T-helper 2 cell treated with Interferon-gamma antibody and Interleukin-4, amounts not matched to agents 100 ng/mL and 5 ng/mL, for 36 hours (primary cell): ENCODE results near the gene CDCA3. TPM values are rescaled to one million over a fixed set of nuclear protein-coding genes. Genes with fewer than 3 reads are reported as not detected.

ENCODE experiments used
- intact Hi-C: fragments of 100-400 bp; cut with micrococcal nuclease; formaldehyde crosslinking; loops from one replicate; pipeline ENCODE4 v1.15.1; 2023
- total RNA-seq: library from RNA; stranded (reverse); gene quantifications from 2 replicates; pipeline ENCODE4 v1.2.3, GENCODE V29; 2022

The CDCA3 gene
- total RNA-seq, 1 donor from 2014 or later: 78.4 TPM

DNA sequence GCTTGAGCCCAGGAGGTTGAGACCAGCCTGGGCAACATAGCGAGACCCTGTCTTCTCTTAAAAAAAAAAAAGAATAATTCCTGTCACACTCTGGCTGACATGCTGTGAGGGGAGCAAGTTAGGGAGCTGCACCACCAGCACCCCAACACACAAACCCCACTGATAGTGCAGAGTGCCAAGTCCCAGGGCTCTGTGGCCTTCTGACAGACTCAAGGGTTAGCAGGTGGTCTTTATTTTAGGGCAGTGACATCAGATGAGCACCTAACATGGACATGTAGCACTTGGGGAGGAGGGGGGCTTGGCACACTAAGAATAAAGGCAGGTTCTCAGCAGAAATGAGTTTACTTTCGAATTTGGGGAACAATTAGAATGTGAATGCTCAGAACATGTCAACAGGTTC lies 7.7 kb upstream of the CDCA3 start:
- intact Hi-C loops: no loop called here

- intact Hi-C loops: no loop called here
Observed at GRCh38 chr12:6855322-6855721, 4.2 kb upstream of the CDCA3 start.

GRCh38 chr12:6854036-6854435 lies 3.0 kb upstream of the CDCA3 start:
- intact Hi-C loops: loop anchor here (5.0 kb wide), 2 partner anchors 287 to 362 kb away; partner anchors contain the start of genes MRPL51, NCAPD2 and NOP2

DNA sequence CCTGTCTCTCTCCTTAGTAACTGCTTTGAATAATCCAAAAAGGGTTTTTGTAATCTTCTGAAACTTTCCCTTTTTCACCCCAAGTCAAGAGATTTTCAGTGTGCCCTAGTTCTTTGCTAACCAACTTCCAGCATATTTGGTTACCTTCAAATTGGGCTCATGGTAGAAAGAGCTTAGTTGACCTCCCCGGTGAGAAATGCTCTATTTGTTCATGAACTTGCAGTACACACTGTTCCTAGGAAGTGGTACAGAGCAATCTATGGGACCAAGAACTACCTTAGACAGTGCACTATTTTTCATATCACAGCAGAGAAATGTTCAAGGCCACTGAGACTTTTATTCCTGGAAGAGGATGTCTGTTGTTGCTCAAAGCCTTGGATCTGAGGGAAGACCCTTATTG lies 2.5 kb upstream of the CDCA3 start:
- intact Hi-C loops: loop anchor here (5.0 kb wide), 2 partner anchors 286 to 361 kb away; partner anchors contain the start of genes MRPL51, NCAPD2 and NOP2

DNA sequence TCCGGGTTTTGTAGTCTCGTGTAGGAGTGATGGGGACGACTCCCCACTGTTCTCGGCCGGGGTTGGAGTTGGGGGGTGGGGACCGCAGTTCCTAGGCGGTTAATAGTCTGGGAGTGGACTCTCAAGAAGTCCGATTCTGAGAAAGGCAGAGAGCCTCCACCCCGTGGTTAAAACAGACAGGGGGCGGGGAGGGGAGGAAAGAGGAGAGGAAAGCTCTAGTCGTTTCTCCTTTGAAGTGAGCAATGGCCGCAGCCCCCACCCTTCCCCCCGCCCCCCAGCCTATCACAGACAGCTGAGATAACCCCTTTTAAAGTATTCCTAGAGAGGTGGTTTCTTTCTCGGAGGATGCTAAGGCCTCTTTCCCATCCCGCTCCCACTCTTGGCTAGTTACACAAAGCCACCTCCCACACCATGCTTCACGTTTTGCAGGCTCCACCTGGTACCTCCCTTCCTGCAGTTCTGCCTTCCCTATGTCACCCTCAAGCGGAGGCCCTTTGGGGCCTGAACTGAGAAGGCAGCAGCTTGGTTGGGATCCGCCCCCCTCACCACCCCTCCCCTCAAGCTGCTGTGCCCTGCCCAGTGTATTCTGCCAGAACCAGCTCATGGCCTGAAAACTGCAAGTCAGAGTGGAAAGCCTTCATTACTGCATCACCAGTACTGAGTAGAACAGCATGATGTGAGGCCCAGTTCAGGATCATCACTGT lies 1.7 kb upstream of the CDCA3 start:
- intact Hi-C loops: loop anchor here (1.0 to 5.0 kb wide), 14 partner anchors 14 to 361 kb away; partner anchors contain the start of genes CHD4, COPS7A, EMG1 and GAPDH

DNA sequence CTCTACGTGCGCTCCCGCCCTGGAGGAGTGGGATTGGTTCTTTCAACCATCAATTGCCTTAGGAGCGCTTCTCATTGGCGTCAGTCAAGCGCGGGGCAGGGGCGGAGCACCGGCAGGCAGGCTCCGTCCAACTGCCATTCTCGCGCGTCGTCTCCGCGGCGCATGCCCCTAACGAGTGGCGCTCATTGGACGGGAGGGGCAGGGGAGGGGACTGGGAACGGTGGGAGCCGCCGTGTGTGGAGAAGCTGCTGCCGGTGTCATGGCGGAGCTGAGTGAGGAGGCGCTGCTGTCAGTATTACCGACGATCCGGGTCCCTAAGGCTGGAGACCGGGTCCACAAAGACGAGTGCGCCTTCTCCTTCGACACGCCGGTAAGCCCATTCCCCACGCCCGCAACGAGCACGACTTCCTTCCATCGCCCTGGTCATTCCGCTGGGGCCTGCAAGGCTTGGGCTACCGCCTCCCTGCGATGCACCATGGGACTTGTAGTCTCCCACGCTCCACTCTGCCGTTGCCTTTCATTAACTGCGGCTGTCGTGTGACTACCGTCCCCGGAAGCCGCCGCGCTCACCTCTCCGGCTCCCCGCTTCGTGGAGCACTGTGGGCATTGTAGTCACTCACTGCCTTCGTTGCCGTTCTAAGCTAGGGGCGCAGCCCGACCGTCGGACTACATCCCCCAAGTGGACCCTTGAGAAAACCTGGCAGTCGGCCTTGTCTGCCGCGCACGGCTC lies 1.0 kb upstream of the CDCA3 start, which contains the start of gene USP5:
Gene USP5, plus strand, starts transcription at position 230 of the 730 bp plus-strand sequence. Its CDS starts 30 bp downstream, at position 260.
- intact Hi-C loops: loop anchor here (1.0 to 5.0 kb wide), 15 partner anchors 15 to 360 kb away; partner anchors contain the start of genes CHD4, COPS7A, EMG1 and GAPDH

- intact Hi-C loops: loop anchor here (1.0 to 5.0 kb wide), 3 partner anchors 97 to 358 kb away; partner anchors contain the start of genes MLF2, MRPL51, NCAPD2 and NOP2
Observed at GRCh38 chr12:6850796-6851152, 312 bp downstream of the CDCA3 start.

- intact Hi-C loops: loop anchor here (5.0 kb wide), 2 partner anchors 283 to 358 kb away; partner anchors contain the start of genes MRPL51, NCAPD2 and NOP2
Observed at GRCh38 chr12:6849976-6850560, 1.0 kb downstream of the CDCA3 start.

GRCh38 chr12:6849427-6849826 lies 1.7 kb downstream of the CDCA3 start:
- intact Hi-C loops: no loop called here

DNA sequence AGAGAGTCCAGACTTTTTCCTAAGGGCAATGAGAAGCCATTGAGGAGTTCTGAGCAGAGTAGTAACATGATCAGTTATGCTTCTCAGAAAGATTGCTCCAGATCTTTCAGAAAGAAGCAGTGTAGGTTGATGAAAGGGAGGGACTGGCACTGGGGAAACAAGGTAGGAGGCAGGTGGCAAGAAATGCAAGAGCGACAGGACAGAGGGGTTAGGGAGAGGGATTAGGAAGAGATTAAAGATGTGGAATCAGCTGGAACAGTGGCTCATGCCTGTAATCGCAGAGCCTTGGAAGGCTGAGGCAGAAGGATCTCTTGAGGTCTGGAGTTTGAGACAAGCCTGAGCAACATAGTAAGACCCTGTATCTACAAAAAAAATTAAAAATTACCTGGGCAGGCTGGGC lies 3.4 kb downstream of the CDCA3 start:
- intact Hi-C loops: no loop called here

- intact Hi-C loops: no loop called here
Observed at GRCh38 chr12:6846316-6846869, 4.7 kb downstream of the CDCA3 start.

DNA sequence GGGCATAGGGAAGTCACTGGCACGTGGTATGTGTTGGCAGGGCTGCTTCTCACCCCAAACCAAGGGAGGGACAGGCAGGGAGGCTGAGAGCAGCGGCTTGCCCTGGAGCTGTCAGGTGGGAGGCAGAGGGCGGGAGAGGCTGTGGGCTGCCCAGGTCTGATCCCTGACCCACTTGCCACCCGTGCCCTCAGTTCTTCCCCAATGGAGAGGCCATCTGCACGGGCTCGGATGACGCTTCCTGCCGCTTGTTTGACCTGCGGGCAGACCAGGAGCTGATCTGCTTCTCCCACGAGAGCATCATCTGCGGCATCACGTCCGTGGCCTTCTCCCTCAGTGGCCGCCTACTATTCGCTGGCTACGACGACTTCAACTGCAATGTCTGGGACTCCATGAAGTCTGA lies 5.7 kb downstream of the CDCA3 start:
- intact Hi-C loops: no loop called here

DNA sequence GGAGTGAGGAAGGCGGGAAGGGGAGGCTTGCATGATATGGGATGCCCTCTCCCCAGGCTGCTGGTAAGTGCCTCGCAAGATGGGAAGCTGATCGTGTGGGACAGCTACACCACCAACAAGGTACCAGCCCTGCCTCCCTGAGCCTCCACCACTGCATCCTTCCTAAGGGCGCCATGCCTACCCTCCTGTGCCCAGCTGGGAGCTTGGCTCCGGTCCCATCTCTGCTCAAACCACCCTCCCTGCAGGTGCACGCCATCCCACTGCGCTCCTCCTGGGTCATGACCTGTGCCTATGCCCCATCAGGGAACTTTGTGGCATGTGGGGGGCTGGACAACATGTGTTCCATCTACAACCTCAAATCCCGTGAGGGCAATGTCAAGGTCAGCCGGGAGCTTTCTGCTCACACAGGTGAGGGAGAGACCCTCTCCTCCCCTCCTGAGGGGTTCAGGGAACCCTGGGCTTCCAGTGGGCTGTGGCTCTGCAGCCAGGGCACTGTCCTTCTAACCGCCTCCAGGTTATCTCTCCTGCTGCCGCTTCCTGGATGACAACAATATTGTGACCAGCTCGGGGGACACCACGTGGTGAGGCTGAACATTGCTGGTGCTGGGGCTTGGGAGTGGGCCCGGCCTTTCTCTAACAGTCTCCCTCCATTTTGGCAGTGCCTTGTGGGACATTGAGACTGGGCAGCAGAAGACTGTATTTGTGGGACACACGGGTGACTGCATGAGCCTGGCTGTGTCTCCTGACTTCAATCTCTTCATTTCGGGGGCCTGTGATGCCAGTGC lies 7.8 kb downstream of the CDCA3 start:
- intact Hi-C loops: no loop called here

- intact Hi-C loops: no loop called here
Observed at GRCh38 chr12:6842075-6842474, 9.0 kb downstream of the CDCA3 start.

GRCh38 chr12:6840761-6841515 lies 10.1 kb downstream of the CDCA3 start, which contains the start of gene GNB3:
GNB3 (plus strand) TSS chr12:6840925; CDS start chr12:6841288, 363 bp downstream.
- intact Hi-C loops: no loop called here

DNA sequence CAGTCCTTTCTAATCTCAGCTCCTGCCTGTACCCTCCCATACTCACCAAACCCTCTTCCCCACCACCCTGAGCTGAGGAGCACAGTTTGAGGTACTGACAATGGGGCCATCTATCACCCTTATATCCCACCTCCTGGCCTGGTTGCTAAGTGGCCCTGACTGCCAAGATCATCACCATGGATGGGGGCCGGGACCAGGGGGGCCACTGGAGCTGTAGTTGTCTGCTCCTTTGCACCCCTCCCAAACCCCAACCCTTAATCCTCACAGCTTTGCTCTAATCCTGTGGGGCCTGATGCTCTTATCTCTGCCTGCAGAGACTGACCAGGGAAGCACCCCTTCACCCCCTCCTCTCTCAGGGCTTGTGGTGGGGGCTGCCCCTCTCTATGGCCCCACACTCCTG lies 10.8 kb downstream of the CDCA3 start:
- intact Hi-C loops: no loop called here

GRCh38 chr12:6839482-6840201 lies 11.4 kb downstream of the CDCA3 start:
- intact Hi-C loops: no loop called here

- intact Hi-C loops: no loop called here
Observed at GRCh38 chr12:6838854-6839253, 12.2 kb downstream of the CDCA3 start.

GRCh38 chr12:6837370-6838060 lies 13.6 kb downstream of the CDCA3 start:
- intact Hi-C loops: no loop called here
